ENCODE data around the gene MYH14. TPM values are rescaled to one million over a fixed set of nuclear protein-coding genes. Genes with fewer than 3 reads are reported as not detected.

Gene MYH14
- total RNA-seq, 2 experiments from 2014 or later: not detected

- TF ChIP-seq, protein P1, sequence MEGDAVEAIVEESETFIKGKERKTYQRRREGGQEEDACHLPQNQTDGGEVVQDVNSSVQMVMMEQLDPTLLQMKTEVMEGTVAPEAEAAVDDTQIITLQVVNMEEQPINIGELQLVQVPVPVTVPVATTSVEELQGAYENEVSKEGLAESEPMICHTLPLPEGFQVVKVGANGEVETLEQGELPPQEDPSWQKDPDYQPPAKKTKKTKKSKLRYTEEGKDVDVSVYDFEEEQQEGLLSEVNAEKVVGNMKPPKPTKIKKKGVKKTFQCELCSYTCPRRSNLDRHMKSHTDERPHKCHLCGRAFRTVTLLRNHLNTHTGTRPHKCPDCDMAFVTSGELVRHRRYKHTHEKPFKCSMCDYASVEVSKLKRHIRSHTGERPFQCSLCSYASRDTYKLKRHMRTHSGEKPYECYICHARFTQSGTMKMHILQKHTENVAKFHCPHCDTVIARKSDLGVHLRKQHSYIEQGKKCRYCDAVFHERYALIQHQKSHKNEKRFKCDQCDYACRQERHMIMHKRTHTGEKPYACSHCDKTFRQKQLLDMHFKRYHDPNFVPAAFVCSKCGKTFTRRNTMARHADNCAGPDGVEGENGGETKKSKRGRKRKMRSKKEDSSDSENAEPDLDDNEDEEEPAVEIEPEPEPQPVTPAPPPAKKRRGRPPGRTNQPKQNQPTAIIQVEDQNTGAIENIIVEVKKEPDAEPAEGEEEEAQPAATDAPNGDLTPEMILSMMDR (IDR thresholded peaks at IDR 0.05): no peak
These were observed 115.7 kb downstream of the MYH14 start for GRCh38 chr19:50319156-50319555.

GRCh38 chr19:50320051-50320450 is 116.6 kb downstream of the MYH14 start:
- Mint-ChIP-seq H3K36me3 (ENCODE audit: low read depth) (no peaks in the 10 kb centered on the region), H3K27ac (no peak overlapping the region), H3K4me1 (ENCODE audit: low read depth) (peaks cover 10% of the 10 kb centered on the region), H3K27me3 (peaks cover 41% of the 10 kb centered on the region), H3K4me3 (no peak overlapping the region), H3K9me3 (no peaks in the 10 kb centered on the region)
- no peak for ATAC-seq
- CTCF ChIA-PET: no interaction called here
- TF ChIP-seq, protein P1 (IDR thresholded peaks at IDR 0.05): no peak
- intact Hi-C loops (cut with micrococcal nuclease): no loop called here
- POLR2A ChIA-PET: no interaction called here
- no peak for DNase-seq

More at GRCh38 chr19:50319156-50319555, 115.7 kb downstream of the MYH14 start:
- H3K9me3 Mint-ChIP-seq: no peaks in the 10 kb centered on the region
- H3K4me3 Mint-ChIP-seq: no peak overlapping the region
- peaks cover 13% of the 10 kb centered on the region for H3K4me1 Mint-ChIP-seq (ENCODE audit: low read depth)
- CTCF ChIA-PET: no interaction called here
- H3K27ac Mint-ChIP-seq: no peak overlapping the region
- no peak for ATAC-seq
- peaks cover 39% of the 10 kb centered on the region for H3K27me3 Mint-ChIP-seq
- intact Hi-C loops (cut with micrococcal nuclease): no loop called here
- H3K36me3 Mint-ChIP-seq (ENCODE audit: low read depth): no peaks in the 10 kb centered on the region
- DNase-seq: no peak
- POLR2A ChIA-PET: no interaction called here

- H3K4me3 Mint-ChIP-seq: no peak overlapping the region
- ATAC-seq (no peak), DNase-seq (no peak)
- H3K4me1 Mint-ChIP-seq (ENCODE audit: low read depth): peaks cover 8% of the 10 kb centered on the region
- TF ChIP-seq, protein P1 (IDR thresholded peaks at IDR 0.05): no peak
- CTCF ChIA-PET: no interaction called here
- H3K27ac Mint-ChIP-seq: no peak overlapping the region
- no peaks in the 10 kb centered on the region for H3K36me3 Mint-ChIP-seq (ENCODE audit: low read depth)
- peaks cover 40% of the 10 kb centered on the region for H3K27me3 Mint-ChIP-seq
- no peaks in the 10 kb centered on the region for H3K9me3 Mint-ChIP-seq
- POLR2A ChIA-PET: no interaction called here
- intact Hi-C loops (cut with micrococcal nuclease): no loop called here
These were observed 117.2 kb downstream of the MYH14 start for GRCh38 chr19:50320596-50320995.

- POLR2A ChIA-PET: no interaction called here
- ATAC-seq (no peak), DNase-seq (no peak)
- Mint-ChIP-seq H3K27ac (no peak overlapping the region), H3K9me3 (no peaks in the 10 kb centered on the region), H3K27me3 (peaks cover 39% of the 10 kb centered on the region), H3K36me3 (ENCODE audit: low read depth) (no peaks in the 10 kb centered on the region), H3K4me1 (ENCODE audit: low read depth) (peaks cover 5% of the 10 kb centered on the region), H3K4me3 (no peak overlapping the region)
- intact Hi-C loops (cut with micrococcal nuclease): no loop called here
- TF ChIP-seq, protein P1 (IDR thresholded peaks at IDR 0.05): no peak
- CTCF ChIA-PET: no interaction called here
These were observed 118.4 kb downstream of the MYH14 start for GRCh38 chr19:50321831-50322230.

DNA sequence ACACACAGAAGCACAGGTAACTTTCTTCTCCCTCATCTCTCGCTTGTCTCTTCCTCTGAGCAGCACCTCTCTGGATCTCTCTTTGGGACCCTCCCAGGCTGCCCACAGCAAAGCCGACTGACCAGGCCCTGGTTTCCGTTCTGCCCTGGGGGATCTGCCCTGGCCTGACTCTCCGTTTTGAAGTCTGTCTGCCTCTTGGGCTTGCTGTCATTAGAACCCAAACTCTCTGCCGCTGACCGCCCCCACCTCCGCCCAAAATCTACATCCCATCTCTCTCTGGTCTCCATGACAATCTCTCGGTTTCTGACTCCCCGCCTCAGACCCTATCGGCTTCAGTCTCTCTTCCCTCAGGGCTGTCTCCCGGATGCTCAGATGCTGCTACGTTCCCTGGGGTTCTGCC is 118.8 kb downstream of the MYH14 start:
- intact Hi-C loops (cut with micrococcal nuclease): no loop called here
- no peaks in the 10 kb centered on the region for H3K36me3 Mint-ChIP-seq (ENCODE audit: low read depth)
- ATAC-seq (no peak), DNase-seq (no peak)
- H3K4me3 Mint-ChIP-seq: no peak overlapping the region
- no peak overlapping the region for H3K27ac Mint-ChIP-seq
- ChIA-PET POLR2A (no interaction called here), CTCF (no interaction called here)
- peaks cover 42% of the 10 kb centered on the region for H3K27me3 Mint-ChIP-seq
- TF ChIP-seq, protein P1 (IDR thresholded peaks at IDR 0.05): no peak
- H3K4me1 Mint-ChIP-seq (ENCODE audit: low read depth): peaks cover 9% of the 10 kb centered on the region
- no peaks in the 10 kb centered on the region for H3K9me3 Mint-ChIP-seq
